Right ventricle myocardium superior (tissue), 1 donor: ENCODE measurements around the gene PHYHIPL. TPM values are rescaled to one million over a fixed set of nuclear protein-coding genes. Genes with fewer than 3 reads are reported as not detected.
A peak's percentile ranks its signal among the peaks of the same experiment; 100 is the strongest.

Experiments used
- ATAC-seq: fragments of 200-7000 bp; cut with Tn5 transposase; one replicate; pipeline ENCODE4 v1.9.1; 2020; ENCODE audit warnings: mild to moderate bottlenecking; ENCODE audit not compliant: poor library complexity
- DNase-seq: peaks from one replicate; pipeline ENCODE4 v3.0.0-alpha.2; 2020
- intact Hi-C: fragments of 100-400 bp; cut with DNase I; formaldehyde crosslinking; loops from one replicate; pipeline ENCODE4 v1.11.2; 2022
- total RNA-seq: library from RNA; stranded (reverse); fragmentation: NEBNext Ultra II Directional; extraction: Animal tissue kit (Norgen Biotek cat#: 25700); gene quantifications from one replicate; pipeline ENCODE4 v1.2.1, GENCODE V29; 2021
- donor health status: DM: no; HTN: yes; CAD: no; lungs with severe emphysema.

Gene PHYHIPL
- total RNA-seq, 1 donor from 2014 or later: not detected

DNA sequence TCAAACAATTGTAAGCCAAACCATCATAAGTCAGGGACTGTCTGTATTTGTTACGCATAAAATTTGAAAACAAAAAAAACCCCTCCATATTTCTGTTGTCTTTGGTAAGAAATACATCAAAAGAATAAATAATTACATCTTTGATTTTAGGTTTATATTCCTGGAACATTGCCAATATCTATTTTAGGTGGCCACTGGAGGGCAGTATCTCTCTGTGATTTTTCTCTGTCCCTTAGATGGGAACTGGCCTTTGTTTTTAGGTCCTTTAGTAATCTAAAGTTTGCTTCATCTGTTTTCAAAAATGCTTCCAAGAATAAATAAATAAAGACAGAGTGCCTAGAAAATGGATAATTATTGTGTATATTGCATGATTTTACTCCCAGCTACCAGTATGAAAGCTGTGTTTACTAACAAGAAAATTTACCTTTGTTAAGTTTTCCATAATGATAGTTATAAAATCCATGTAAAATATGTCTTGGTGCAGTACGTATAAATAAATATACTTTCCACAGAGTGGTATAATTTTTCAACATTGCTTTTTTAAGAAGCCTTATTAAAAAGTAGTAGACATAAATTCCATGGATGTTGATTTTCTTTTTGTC, 64.2 kb downstream of the PHYHIPL start:
- DNase-seq (no peak), ATAC-seq (peak; percentile 38)
- intact Hi-C loops: loop anchor here (5.0 kb wide), 2 partner anchors 227 to 382 kb away; no protein-coding TSS in a partner anchor

DNA sequence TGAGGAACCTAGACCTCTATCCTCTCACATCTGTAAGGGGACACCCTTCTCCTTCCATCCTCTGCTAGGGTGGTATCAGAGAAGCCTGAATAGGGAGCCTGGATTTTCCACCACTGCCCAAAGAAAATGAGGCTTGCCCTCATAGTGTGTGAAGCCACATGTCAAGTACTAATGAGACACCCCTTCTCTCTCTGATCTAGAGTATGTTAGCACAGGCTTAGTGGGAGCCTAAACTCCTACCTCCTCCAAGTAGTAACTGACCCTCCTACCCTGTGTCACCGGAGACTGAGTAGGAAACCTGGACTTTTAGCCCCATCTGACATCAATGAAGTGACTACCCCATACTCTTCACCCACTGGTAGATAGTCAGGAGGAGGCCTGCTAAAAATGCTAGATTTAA, 65.6 kb downstream of the PHYHIPL start:
- intact Hi-C loops: loop anchor here (5.0 kb wide), 2 partner anchors 225 to 380 kb away; no protein-coding TSS in a partner anchor
- ATAC-seq: no peak

DNA sequence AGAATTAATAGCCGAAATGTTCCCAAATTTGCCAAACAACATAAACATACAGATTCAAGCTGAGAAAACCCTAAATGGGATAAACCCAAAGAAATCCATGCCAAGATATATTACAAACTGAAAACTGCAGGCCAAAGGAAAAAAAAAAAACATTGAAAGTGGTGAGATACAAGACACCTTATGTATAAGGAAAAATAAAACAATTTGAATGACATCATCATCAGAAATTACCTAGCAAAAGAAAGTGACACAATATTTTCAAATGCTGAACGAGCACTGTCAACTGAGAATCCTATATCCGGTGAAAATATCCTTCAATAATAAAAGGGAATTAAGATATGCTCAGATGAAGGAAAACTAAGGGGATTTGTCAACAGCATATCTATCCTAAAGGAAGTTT, 66.5 kb downstream of the PHYHIPL start:
- DNase-seq (no peak), ATAC-seq (no peak)
- intact Hi-C loops: loop anchor here (5.0 kb wide), 2 partner anchors 224 to 379 kb away; no protein-coding TSS in a partner anchor

More for the DNA sequence above, 65.6 kb downstream of the PHYHIPL start:
- DNase-seq: no peak

DNA sequence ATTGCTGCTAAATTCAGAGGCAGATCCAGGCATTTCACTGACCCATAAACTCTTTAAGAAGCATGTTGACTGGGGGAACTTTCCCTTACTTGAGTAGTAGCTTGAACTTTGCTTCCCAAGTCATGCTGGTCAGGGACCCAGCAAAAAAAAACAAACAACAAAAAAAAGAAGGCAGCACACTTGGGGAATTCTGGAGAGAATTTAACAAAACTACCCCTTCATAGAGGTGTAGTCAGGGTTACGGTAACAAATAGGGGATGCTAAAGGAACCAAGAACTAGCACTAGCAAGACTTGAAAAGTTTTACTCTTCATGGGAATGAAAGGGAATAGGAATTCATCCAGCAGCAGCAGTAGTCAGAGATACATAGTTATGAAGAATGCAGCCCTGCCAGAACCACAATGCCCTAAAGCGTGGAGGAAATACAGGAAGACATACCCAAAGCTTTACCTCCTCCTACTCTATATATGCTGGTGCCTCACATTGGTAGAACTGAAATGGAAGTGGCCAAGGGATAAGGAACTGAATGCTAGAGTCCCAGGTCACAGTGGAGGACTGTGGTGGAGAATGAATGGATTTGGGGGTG, 67.3 kb downstream of the PHYHIPL start:
- DNase-seq (no peak), ATAC-seq (no peak)
- intact Hi-C loops: loop anchor here (5.0 kb wide), 2 partner anchors 224 to 379 kb away; no protein-coding TSS in a partner anchor

DNA sequence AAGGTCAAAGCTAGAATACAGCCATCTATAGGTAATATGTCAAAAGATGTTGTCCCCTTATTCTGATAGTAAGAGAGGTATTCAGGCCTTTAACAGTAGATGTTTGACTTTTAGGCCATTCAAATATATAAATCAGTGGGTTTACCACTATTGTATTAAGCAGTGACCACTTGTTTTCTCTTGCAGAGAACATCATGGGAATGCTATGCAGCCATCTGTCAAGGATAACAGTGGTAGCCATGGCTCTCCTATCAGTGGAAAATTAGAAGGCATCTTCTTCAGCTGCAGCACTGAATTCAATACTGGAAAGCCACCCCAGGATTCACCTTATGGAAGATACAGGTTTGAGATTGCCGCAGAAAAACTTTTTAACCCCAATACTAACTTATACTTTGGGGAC, 68.4 kb downstream of the PHYHIPL start:
- ATAC-seq: no peak
- DNase-seq: no peak
- intact Hi-C loops: loop anchor here (5.0 kb wide), 2 partner anchors 222 to 377 kb away; no protein-coding TSS in a partner anchor

DNA sequence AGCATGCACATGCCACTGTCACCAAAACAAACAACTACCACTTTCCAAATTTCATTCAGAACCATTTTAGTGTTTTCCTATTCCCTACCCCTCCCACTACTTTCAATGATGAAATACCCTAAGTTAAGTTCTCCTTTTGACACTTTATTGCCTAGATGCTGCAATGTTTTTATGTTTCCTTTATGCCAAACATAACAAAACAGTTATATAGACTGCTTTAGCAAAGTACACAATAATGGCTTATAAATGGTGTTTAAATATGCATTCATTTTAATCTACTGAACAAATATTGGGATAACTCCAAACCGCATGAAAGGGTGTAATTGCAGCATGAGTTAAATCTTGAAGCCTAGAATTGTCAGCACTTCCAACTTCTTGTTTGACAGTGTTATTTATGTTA, 69.2 kb downstream of the PHYHIPL start:
- ATAC-seq (no peak), DNase-seq (no peak)
- intact Hi-C loops: no loop called here

DNA sequence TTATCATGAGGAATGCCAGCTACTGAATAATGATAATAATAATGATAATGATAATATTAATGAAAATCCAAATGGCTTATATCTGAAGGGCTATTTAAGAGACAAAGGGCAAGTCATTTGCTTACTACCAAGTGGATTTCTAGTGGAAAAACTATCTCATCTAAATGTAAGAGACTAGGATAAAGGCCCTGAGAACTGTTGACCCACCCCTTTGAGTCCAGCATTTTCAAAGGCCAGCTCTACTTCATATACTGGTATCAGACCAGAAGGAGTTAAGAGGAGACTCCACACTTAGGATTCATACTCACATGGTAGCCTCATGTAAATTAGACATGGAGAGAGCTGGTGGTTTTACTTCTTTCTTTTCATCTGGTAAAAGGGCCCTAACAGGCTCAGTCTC, 76.0 kb downstream of the PHYHIPL start:
- DNase-seq (no peak), ATAC-seq (no peak)
- intact Hi-C loops: no loop called here

DNA sequence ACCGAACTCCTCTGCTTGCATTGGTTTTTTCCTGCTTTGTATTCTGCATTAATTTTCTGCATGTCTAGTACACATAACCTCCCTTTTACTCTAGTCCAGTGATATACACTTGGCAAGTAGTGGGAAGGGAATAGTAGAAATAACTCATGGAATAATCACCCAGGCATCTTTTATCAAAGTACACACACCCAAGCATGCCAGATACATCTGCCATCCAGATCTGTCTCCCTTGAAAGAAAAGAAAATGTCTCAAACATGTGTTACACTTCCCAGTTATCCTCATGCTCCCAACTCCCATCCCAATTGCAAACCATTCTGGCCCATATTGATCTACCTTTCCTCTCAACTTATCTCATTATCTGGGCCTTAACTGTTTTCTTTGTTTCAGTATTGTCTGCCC, 79.0 kb downstream of the PHYHIPL start:
- no peak for DNase-seq
- no peak for ATAC-seq
- intact Hi-C loops: no loop called here

DNA sequence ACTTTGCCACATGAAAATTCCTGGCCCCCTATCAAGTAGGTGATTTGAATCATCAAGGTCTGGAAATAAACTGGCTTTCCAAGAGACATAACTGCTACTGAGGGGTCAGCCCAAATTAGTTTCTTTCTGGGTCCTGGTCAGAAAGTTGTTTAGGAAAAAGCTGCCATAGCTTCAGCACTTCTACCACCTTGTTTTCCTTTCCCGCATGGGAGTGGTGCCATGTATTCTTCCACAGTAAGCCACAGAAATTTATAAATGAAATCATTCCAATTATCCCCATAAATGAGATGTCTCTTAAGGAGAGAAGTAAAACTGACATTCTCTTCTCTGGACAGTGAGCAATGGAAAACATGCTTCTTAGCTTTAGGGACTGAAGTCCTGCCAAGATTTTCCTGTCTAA, 80.8 kb downstream of the PHYHIPL start:
- ATAC-seq: no peak
- intact Hi-C loops: no loop called here
- no peak for DNase-seq

DNA sequence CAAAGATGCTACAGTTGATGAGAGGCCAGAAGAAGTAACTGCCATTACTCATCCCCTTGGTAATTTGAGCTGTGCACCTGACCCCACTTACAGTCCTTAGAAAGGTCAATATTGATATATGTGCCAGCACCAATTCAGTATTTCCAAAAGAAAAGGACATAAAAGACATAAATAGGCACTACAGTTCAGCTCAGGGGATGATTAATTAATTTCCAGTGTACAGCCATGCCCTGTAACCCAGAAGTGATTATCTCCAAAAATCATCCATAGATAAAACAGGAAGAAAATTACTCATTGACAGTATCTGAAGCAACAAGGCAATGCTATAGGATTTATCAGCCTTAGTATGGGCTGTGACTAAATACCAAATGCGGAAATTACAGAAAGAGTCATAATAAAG, 82.4 kb downstream of the PHYHIPL start:
- DNase-seq (no peak), ATAC-seq (no peak)
- intact Hi-C loops: no loop called here

DNA sequence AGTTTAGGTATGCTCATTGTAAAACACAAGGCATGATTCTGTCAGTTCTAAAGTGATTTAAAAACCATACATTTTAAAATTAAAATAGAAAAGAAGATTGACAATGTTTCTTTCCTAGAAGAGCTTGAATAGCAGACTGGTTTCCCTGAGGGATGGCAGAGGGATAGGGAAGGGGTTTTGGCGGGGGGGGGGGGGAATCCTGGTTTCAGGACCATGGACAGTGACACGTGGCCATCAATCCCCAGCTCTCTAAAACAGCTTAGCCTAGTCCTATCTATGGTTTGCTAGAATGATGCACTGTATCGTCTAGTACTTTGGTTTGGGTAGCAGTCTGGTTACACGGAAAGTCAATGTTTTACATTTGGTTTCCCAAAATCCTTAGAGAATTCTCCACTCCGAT, 88.7 kb downstream of the PHYHIPL start:
- ATAC-seq (no peak), DNase-seq (no peak)
- intact Hi-C loops: no loop called here

DNA sequence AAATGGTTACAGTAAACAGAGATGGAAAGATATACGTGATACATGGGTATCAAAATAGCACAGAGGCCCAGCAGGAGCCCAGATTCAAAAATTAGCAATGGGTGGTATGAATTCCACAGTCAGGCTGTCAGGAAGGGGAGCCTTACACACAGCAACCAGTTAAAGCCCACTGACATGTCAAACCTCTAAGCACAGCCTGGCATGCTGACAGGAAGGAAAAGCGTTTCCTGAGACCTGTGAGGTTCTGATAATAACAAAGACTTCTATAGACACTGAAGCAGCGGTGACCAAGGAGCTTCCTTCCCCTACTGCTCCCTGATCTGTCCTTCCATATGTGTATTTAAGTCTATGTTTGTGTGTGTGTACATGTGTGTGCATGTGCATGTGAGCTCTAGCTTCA, 89.9 kb downstream of the PHYHIPL start:
- intact Hi-C loops: no loop called here
- ATAC-seq (no peak), DNase-seq (no peak)

DNA sequence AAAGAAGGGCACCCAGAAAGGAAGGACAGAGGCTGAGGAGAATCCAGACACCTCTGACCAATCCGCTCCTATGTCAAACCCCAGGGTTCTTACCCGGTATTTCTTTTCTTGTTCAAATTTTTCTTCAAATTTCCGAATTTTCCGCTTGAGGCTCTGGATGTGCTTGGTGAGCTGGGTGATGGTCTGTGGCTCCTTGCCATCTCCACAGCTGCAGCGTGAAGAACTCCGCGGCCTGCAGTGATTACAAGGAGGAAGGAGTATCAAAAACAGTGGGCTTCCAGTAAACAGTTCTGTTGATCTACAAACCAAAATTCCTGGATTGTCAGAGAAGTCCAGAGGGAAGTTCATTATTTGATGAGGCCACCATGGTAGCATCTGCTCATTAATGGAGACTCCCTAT, 92.0 kb downstream of the PHYHIPL start:
- intact Hi-C loops: no loop called here
- DNase-seq (no peak), ATAC-seq (no peak)

DNA sequence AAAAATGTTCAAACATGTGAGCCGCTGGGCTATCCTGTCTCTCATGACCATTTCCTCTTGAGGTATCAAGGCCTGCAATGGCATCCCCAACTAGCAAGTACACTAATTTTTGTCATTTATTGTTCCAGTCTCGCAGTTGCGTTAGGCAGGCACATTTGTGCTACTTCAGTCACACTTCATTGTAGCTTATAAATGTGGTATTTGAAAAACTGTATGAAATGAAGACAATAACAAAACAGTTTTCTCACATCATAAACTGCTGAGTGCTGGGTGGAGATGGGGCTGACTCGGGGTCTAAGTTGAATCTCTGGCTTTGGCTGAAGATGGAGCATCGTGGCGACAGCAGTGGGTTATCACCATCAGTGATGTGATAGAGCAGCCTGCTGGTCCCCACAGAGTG, 93.2 kb downstream of the PHYHIPL start:
- no peak for DNase-seq
- intact Hi-C loops: no loop called here
- ATAC-seq: no peak

DNA sequence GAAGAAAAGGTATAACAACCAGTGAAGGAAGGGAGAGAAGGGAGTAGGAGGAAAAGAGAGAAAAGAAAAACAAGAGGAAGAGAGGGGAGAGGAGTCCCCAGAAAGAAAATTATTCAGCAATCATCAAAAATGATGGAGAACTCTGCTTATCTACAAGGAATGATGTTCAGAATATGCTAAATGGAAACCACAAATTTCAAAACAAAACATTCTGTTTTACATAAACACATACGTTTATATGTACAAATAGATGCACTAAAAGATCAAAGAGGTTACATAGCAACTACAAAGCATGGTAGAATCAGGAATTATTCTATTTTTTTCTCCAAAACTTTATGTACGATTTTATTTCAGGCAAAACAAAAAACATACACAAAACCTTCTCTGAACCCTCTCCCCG, 94.0 kb downstream of the PHYHIPL start:
- ATAC-seq (no peak), DNase-seq (no peak)
- intact Hi-C loops: no loop called here

DNA sequence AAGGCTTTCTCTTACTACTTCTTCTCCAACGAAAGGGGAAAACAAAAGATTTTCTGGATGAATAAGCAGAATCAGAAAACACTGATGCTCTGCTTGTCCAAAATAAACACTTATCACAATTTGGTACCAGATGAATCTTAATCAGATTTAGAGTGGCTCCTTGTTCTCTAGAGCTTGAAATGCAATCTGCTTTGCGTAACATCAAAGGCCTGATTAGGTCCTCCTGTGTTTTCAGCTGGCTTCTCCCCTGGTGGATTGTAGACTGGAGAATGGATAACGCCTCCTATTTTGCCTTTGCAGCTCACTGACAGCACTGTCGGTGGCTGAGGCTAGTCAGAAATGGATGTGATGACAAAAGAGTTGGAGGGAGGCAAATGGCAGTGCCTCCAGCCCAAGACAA, 94.7 kb downstream of the PHYHIPL start:
- intact Hi-C loops: no loop called here
- ATAC-seq (no peak), DNase-seq (no peak)

DNA sequence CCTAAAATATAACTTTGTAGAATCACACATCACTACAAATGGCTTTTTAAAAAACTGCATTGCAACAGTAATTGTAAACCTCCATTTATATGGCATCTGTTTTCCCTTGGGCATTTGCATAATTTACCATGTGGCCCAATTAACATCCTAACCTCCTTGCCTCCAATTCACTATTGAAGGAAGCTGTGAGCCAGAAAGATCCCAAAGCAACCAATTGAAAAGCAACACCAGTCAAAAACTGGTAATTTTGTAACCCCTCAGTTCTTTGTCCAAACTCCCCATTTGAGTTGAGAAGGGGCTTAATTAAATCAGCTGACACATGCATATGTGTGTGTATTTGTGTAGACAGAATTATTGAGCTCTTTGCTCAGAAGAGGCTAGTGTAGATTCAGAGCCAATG, 95.6 kb downstream of the PHYHIPL start:
- intact Hi-C loops: no loop called here
- no peak for ATAC-seq
- DNase-seq: no peak

DNA sequence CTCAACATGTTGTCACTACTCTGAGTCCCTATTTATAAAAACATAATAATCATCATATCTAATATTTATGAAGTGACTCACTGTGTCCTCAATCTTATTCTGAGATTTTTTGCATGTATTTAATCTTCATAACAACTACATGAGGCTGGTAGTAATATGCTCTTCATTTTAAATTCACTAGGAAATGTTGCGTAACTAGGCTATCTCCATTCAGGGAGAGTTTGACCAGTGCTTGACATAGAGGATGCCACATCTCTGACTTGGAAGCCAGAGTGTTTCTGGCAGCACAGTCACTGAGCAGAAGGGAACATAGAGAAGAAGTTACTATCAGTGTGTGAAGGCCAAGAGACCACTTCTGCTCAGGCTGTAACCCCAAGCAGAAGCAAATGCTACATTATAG, 97.0 kb downstream of the PHYHIPL start:
- ATAC-seq (no peak), DNase-seq (no peak)
- intact Hi-C loops: no loop called here

DNA sequence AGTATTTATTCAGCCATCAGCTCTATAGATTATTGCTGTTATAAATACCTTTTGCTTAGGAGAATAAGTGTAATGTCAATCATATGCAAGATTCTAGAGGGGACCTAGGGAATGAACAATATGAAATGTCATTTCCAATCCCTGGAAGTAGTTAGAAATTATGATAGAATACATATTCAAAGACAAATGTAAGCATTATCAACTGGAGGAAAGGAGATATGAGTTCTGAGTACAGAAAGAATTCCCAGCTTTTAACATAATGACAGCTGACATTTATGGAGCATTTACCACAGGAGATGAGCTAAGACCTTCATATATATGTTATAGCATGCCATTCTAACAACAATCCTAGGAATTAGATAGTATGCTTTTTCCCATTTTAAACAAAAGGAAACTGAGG, 99.7 kb downstream of the PHYHIPL start:
- DNase-seq: no peak
- ATAC-seq: no peak
- intact Hi-C loops: no loop called here

DNA sequence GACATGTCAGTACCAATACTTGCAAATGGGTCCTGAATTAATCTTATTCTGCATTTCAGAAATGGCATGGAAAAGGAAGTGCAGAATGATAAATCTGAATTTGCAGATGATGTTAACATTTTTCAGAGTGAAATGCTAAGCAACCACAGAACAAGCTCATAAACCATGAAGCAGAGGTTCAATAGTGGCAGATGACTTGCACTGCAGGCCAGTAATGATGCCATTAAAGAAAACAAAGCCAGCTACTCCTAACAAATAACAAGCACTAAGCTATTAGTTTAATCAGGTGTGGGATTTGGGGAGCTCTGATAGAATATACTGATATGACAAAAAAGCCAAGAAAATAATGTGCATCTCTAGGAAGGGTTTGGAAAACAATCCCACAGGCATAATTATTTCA, 100.5 kb downstream of the PHYHIPL start:
- intact Hi-C loops: no loop called here
- DNase-seq (no peak), ATAC-seq (no peak)

DNA sequence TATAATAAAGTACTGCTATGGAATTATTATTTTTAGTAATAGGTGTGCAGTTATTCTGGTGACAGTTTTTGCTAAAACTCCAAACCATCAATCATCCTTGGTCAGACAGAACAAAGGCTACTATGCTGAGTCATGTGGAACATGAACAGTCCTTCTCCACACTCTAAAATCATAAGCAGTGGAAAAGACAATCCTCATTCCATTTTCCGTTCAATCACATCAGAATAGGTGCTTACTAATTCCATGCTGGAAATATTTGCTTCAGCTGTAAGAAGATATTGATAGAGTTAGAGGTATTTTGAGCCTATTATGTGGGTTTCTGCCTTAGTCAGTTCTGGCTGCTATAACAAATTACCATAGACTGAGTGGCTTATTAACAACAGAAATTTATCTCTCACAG, 103.0 kb downstream of the PHYHIPL start:
- ATAC-seq (no peak), DNase-seq (no peak)
- intact Hi-C loops: no loop called here
